Spleen (tissue), 7 donors: ENCODE measurements around the gene MANBA.

Source experiments
- POLR2A ChIP-seq, 3 donors: fragments of 450-650 bp; IDR thresholded peaks; one replicate each; pipeline ENCODE4 v1.5.1; 2017; ENCODE audit warnings: antibody characterized with exemption in 3 of 3, mild to moderate bottlenecking in 1 of 3
- POLR2AphosphoS5 ChIP-seq, 3 donors: sonication (generic); formaldehyde crosslinking; IDR thresholded peaks; one replicate each; pipeline ENCODE4 v1.5.1; 2017; ENCODE audit warnings: antibody characterized with exemption in 3 of 3
- TF ChIP-seq, protein P1 (sequence below), 11 experiments: fragments of 200-600 bp in 7 of 11; fragments of 450-650 bp in 4 of 11; sonication (generic) in 4 of 11; IDR thresholded peaks in 8 of 11; conservative IDR thresholded peaks in 3 of 11; 1 replicate in 7 of 11; 2 replicates in 4 of 11; pipeline versions ENCODE4 v1.4.0 to v1.8.0; 2016 to 2021; ENCODE audit warnings: antibody characterized with exemption in 11 of 11, inconsistent platforms in 4 of 11, mild to moderate bottlenecking in 1 of 11
- donor health status: DM: no; HTN: no; CAD: no; lungs with moderate emphysema.
- donor health status: DM: no; HTN: no; CAD: no.
- donor health status: DM: no; HTN: no; CAD: no.

DNA sequence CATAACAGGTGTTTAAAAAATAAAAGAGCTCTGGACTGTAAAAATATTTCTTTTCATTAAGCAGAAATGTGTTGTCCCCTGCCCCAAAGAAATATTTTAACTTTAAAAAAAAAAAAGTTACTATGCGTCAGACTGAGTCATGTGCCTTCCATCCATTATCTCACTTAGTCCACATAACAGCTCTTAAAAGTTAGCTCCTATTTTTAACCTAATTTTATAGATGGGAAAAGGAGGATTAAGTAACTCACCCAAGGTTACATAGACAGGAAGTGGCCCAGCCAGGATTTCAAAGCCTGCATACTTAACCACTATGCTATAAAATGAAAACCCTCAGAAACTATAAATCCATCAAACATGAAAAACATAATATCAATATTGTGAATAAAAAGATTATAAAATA, 97.7 kb downstream of the MANBA start:
- TF ChIP-seq, protein P1, sequence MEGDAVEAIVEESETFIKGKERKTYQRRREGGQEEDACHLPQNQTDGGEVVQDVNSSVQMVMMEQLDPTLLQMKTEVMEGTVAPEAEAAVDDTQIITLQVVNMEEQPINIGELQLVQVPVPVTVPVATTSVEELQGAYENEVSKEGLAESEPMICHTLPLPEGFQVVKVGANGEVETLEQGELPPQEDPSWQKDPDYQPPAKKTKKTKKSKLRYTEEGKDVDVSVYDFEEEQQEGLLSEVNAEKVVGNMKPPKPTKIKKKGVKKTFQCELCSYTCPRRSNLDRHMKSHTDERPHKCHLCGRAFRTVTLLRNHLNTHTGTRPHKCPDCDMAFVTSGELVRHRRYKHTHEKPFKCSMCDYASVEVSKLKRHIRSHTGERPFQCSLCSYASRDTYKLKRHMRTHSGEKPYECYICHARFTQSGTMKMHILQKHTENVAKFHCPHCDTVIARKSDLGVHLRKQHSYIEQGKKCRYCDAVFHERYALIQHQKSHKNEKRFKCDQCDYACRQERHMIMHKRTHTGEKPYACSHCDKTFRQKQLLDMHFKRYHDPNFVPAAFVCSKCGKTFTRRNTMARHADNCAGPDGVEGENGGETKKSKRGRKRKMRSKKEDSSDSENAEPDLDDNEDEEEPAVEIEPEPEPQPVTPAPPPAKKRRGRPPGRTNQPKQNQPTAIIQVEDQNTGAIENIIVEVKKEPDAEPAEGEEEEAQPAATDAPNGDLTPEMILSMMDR (IDR thresholded peaks at IDR 0.05 in 8 of 11, conservative IDR thresholded peaks at IDR 0.05 in 3 of 11), result no peak
- TF ChIP-seq POLR2A (IDR thresholded peaks at IDR 0.05), result no peak
- no peak for TF ChIP-seq POLR2AphosphoS5 (IDR thresholded peaks at IDR 0.05)
